ENCODE data around the gene SLC9C1. TPM values are rescaled to one million over a fixed set of nuclear protein-coding genes. Genes with fewer than 3 reads are reported as not detected.

The SLC9C1 gene
- total and polyA plus RNA-seq, 7 experiments from 2014 or later = 0.08 TPM; not detected in 6

DNA sequence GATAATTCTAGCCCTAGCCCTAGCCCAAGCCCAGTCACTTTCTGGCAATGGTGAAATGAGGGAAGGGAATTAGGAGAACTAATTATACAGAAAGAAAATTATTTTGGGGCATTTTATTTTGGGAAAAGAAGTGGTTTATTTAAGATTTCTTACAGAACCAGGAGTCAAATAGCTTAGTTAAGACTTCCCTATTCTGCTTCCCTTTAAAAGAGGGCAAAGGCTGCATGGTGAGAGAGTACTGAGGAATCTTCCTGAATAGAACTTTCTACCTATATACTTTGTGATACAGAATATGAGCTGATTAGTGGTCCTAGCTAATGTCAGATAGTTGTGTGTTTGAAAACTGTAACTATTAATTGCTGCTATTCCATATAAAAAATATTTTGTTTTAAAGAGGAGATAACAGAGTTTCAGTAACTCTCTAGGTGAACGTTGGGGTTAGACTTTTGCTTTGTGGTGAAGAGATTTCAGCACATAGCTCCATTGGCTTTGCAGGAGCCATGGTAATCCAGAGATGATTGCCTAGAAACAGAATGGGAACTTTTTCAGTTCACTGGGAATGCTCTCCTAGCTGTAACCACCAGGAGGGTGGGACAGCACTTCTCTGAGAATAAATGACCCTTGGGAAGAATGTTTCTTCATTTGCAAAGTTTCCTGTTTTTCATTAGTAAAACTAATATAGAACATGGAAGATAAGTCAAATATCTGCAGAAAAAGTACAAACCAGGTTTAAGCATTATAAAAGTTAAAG is 155.6 kb downstream of the SLC9C1 start:
- H3K9me3 ChIP-seq (ENCODE audit: control insufficient read depth in 2 of 3, low read length in 3 of 3) = no peaks in the 10 kb centered on the region
- peak overlapping the region in 2 of 9 donors; percentile 12 to 28 for H3K27ac Mint-ChIP-seq
- peaks cover 0 to 3% (median 0%) of the 10 kb centered on the region in 11 donors for H3K9me3 Mint-ChIP-seq
- H3K27ac ChIP-seq (ENCODE audit: low read depth, low read length) = no peak overlapping the region
- no peak for DNase-seq
- H3K4me3 Mint-ChIP-seq = peak overlapping the region in 1 of 10 donors; percentile 2
- H3K27me3 Mint-ChIP-seq = no peaks in the 10 kb centered on the region
- H3K36me3 ChIP-seq (ENCODE audit: control insufficient read depth in 2 of 3, insufficient read depth in 3 of 3, low read length in 3 of 3) = no peaks in the 10 kb centered on the region
- peaks cover 0 to 6% (median 3%) of the 10 kb centered on the region in 5 donors for H3K36me3 Mint-ChIP-seq
- H3K4me1 Mint-ChIP-seq = peaks cover 28 to 68% (median 51%) of the 10 kb centered on the region in 7 donors
- CTCF ChIA-PET = interaction anchor here (0.8 to 3.6 kb wide), 10 partner anchors 10 to 393 kb away, joined by 3 to 21 read pairs (median 8); partner anchors contain the start of gene SLC9C1
- peaks cover 17 to 39% of the 10 kb centered on the region in 2 donors for H3K4me1 ChIP-seq (ENCODE audit: control insufficient read depth in 2 of 2, insufficient read depth in 2 of 2, low read length in 2 of 2)
- no peak for ATAC-seq
- POLR2A ChIA-PET = interaction anchor here (0.6 to 2.3 kb wide), 6 partner anchors 10 to 427 kb away, joined by 3 to 8 read pairs (median 3); no protein-coding TSS in a partner anchor
- intact Hi-C loops (cut with micrococcal nuclease) = loop anchor here (5.0 to 10.0 kb wide), 2 partner anchors 394 to 836 kb away; partner anchors contain the start of gene CD200R1 (in 1 of the 2)
- H3K27me3 ChIP-seq (ENCODE audit: control insufficient read depth in 2 of 2, insufficient read depth in 2 of 2, low read length in 2 of 2) = no peaks in the 10 kb centered on the region
- no peak overlapping the region for H3K4me3 ChIP-seq (ENCODE audit: low read length)

DNA sequence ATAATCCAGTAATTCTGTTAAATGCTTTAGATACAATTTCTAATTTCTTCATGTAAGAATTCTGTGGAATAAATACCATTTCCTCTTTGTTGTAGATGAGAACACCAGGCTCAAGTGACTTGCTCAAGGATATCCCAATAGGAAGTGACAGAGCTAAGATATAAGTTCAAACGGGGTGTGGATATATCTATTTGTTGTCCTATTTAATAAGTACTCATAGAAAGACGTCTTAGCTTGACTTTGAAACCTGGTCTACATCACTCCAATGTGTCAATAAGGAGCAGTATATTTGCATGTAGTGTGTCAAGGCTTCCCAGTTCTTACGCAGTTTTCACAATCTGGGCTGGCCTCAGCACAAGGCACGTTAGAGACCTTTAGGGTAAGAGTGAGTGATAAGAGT is 156.2 kb downstream of the SLC9C1 start:
- Mint-ChIP-seq H3K4me3 (peak overlapping the region in 1 of 10 donors; percentile 2), H3K9me3 (no peaks in the 10 kb centered on the region), H3K27me3 (no peaks in the 10 kb centered on the region), H3K36me3 (peaks cover 0 to 4% (median 0%) of the 10 kb centered on the region in 5 donors), H3K27ac (peak overlapping the region in 2 of 9 donors; percentile 12 to 28), H3K4me1 (peaks cover 31 to 69% (median 53%) of the 10 kb centered on the region in 7 donors)
- intact Hi-C loops (cut with micrococcal nuclease) = loop anchor here (1.0 to 10.0 kb wide), 11 partner anchors 8 to 837 kb away; partner anchors contain the start of gene CD200R1 (in 1 of the 2)
- CTCF ChIA-PET = interaction anchor here (0.8 to 3.6 kb wide), 9 partner anchors 11 to 393 kb away, joined by 3 to 21 read pairs (median 9); partner anchors contain the start of gene SLC9C1
- no peak for ATAC-seq
- no peak for DNase-seq
- Histone ChIP-seq H3K4me3 (ENCODE audit: low read length) (no peak overlapping the region), H3K4me1 (ENCODE audit: control insufficient read depth in 2 of 2, insufficient read depth in 2 of 2, low read length in 2 of 2) (peaks cover 19 to 43% of the 10 kb centered on the region in 2 donors), H3K27ac (ENCODE audit: low read depth, low read length) (no peak overlapping the region), H3K36me3 (ENCODE audit: control insufficient read depth in 2 of 3, insufficient read depth in 3 of 3, low read length in 3 of 3) (no peaks in the 10 kb centered on the region), H3K27me3 (ENCODE audit: control insufficient read depth in 2 of 2, insufficient read depth in 2 of 2, low read length in 2 of 2) (no peaks in the 10 kb centered on the region), H3K9me3 (ENCODE audit: control insufficient read depth in 2 of 3, low read length in 3 of 3) (no peaks in the 10 kb centered on the region)
- POLR2A ChIA-PET = interaction anchor here (1.0 to 2.3 kb wide), 3 partner anchors 10 to 196 kb away, joined by 3 to 8 read pairs (median 3); no protein-coding TSS in a partner anchor

- CTCF ChIA-PET = interaction anchor here (0.6 to 3.6 kb wide), 9 partner anchors 12 to 425 kb away, joined by 3 to 21 read pairs (median 9); partner anchors contain the start of genes ATG3, SLC35A5 and SLC9C1
- intact Hi-C loops (cut with micrococcal nuclease) = loop anchor here (1.0 to 10.0 kb wide), 11 partner anchors 8 to 838 kb away; partner anchors contain the start of gene CD200R1 (in 1 of the 2)
- Histone ChIP-seq H3K27ac (ENCODE audit: low read depth, low read length) (no peak overlapping the region), H3K4me1 (ENCODE audit: control insufficient read depth in 2 of 2, insufficient read depth in 2 of 2, low read length in 2 of 2) (peaks cover 19 to 45% of the 10 kb centered on the region in 2 donors), H3K9me3 (ENCODE audit: control insufficient read depth in 2 of 3, low read length in 3 of 3) (no peaks in the 10 kb centered on the region), H3K27me3 (ENCODE audit: control insufficient read depth in 2 of 2, insufficient read depth in 2 of 2, low read length in 2 of 2) (no peaks in the 10 kb centered on the region), H3K36me3 (ENCODE audit: control insufficient read depth in 2 of 3, insufficient read depth in 3 of 3, low read length in 3 of 3) (no peaks in the 10 kb centered on the region), H3K4me3 (ENCODE audit: low read length) (no peak overlapping the region)
- Mint-ChIP-seq H3K27me3 (no peaks in the 10 kb centered on the region), H3K4me1 (peaks cover 31 to 76% (median 60%) of the 10 kb centered on the region in 7 donors), H3K4me3 (peak overlapping the region in 2 of 10 donors; percentile 3 to 21), H3K27ac (peak overlapping the region in 8 of 9 donors; percentile 0 to 99 (median 96)), H3K9me3 (no peaks in the 10 kb centered on the region), H3K36me3 (peaks cover 0 to 4% (median 0%) of the 10 kb centered on the region in 5 donors)
- DNase-seq (peak in 5 of 9 donors; percentile 42 to 55 (median 53)), ATAC-seq (no peak)
- POLR2A ChIA-PET = interaction anchor here (1.0 to 2.3 kb wide), 3 partner anchors 9 to 196 kb away, joined by 3 to 9 read pairs (median 8); no protein-coding TSS in a partner anchor
These were observed 156.9 kb downstream of the SLC9C1 start for GRCh38 chr3:112136959-112137693.

DNA sequence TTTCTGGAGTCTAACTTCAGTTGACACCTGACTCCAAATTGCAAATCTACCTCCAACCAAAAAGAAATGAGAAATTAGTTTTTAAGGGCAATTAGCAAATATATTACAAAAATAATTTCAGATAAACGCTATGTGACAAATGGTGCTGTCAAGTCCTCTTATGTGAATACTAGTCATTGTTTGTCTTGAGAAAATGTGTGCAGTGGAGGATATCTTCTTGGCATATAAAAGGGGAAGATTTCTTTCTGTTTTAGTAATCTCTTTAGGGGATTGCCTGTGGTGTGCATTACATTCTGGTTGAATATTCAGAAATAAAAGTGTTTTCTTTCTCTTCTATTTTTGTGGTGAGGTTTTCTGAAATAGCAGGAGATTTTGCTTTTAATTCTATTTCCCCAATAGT is 158.0 kb downstream of the SLC9C1 start:
- Mint-ChIP-seq H3K27ac (peak overlapping the region; percentile 31 to 99 (median 97)), H3K36me3 (peaks cover 0 to 2% (median 0%) of the 10 kb centered on the region in 5 donors), H3K27me3 (no peaks in the 10 kb centered on the region), H3K4me3 (peak overlapping the region in 4 of 10 donors; percentile 4 to 100 (median 18)), H3K9me3 (no peaks in the 10 kb centered on the region), H3K4me1 (peaks cover 35 to 83% (median 66%) of the 10 kb centered on the region in 7 donors)
- CTCF ChIA-PET = interaction anchor here (0.7 to 3.6 kb wide), 6 partner anchors 11 to 382 kb away, joined by 3 to 21 read pairs (median 11); partner anchors contain the start of gene SLC9C1
- Histone ChIP-seq H3K4me1 (ENCODE audit: control insufficient read depth in 2 of 2, insufficient read depth in 2 of 2, low read length in 2 of 2) (peaks cover 19 to 45% of the 10 kb centered on the region in 2 donors), H3K4me3 (ENCODE audit: low read length) (no peak overlapping the region), H3K27ac (ENCODE audit: low read depth, low read length) (no peak overlapping the region), H3K36me3 (ENCODE audit: control insufficient read depth in 2 of 3, insufficient read depth in 3 of 3, low read length in 3 of 3) (no peaks in the 10 kb centered on the region), H3K27me3 (ENCODE audit: control insufficient read depth in 2 of 2, insufficient read depth in 2 of 2, low read length in 2 of 2) (no peaks in the 10 kb centered on the region), H3K9me3 (ENCODE audit: control insufficient read depth in 2 of 3, low read length in 3 of 3) (no peaks in the 10 kb centered on the region)
- no peak for DNase-seq
- POLR2A ChIA-PET = interaction anchor here (0.6 to 1.7 kb wide), 2 partner anchors 8 to 12 kb away, joined by 3 to 9 read pairs; no protein-coding TSS in a partner anchor
- intact Hi-C loops (cut with micrococcal nuclease) = loop anchor here (2.0 to 10.0 kb wide), 5 partner anchors 157 to 839 kb away; partner anchors contain the start of gene CD200R1 (in 1 of the 2)
- ATAC-seq = no peak

DNA sequence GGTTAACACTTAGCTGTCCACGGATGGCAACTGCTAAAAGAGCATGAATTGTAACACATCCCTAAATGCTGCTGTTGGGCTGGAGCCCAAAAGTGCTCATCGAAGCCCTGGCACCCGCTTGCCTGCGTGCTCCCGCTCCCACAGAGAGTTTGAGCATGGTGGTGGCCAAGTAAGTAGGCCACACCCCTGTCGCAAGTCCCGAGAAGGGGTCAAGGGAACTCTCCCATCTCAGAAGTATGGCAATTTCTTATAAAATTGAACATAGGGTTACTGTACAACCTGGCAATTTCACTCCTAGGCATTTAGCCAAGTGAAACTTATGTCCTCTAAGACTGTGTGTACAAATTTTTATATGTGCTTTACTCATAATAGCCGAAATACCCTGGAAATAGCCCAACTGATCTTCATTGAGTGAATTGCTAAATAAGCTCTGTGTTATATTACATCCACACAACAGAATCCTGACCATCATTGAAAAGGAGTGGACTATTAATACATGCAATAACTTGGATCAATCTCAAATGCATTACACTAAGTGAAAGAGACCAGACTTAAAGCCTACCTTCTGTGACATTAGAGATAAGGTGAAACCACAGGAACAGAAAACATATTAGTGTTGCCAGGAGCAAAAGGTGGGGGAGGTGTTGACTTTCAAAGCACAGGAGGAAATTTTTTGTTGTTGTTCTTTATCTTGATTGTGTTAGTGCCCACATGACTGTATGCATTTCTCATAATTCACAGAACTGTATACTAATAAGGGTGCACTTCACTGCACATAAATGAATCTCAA is 159.5 kb downstream of the SLC9C1 start:
- DNase-seq = peak in 6 of 9 donors; percentile 26 to 65 (median 44)
- Histone ChIP-seq H3K27me3 (ENCODE audit: control insufficient read depth in 2 of 2, insufficient read depth in 2 of 2, low read length in 2 of 2) (no peaks in the 10 kb centered on the region), H3K27ac (ENCODE audit: low read depth, low read length) (peak overlapping the region; percentile 82), H3K36me3 (ENCODE audit: control insufficient read depth in 2 of 3, insufficient read depth in 3 of 3, low read length in 3 of 3) (no peaks in the 10 kb centered on the region), H3K9me3 (ENCODE audit: control insufficient read depth in 2 of 3, low read length in 3 of 3) (no peaks in the 10 kb centered on the region), H3K4me3 (ENCODE audit: low read length) (no peak overlapping the region), H3K4me1 (ENCODE audit: control insufficient read depth in 2 of 2, insufficient read depth in 2 of 2, low read length in 2 of 2) (peaks cover 29 to 58% of the 10 kb centered on the region in 2 donors)
- H3K4me1 Mint-ChIP-seq = peaks cover 45 to 88% (median 81%) of the 10 kb centered on the region in 7 donors
- intact Hi-C loops (cut with micrococcal nuclease) = loop anchor here (1.0 to 10.0 kb wide), 5 partner anchors 9 to 873 kb away; partner anchors contain the start of gene CD200R1 (in 1 of the 2)
- peak overlapping the region; percentile 93 to 99 (median 97) for H3K27ac Mint-ChIP-seq
- peaks cover 0 to 5% (median 0%) of the 10 kb centered on the region in 5 donors for H3K36me3 Mint-ChIP-seq
- CTCF ChIA-PET = no interaction called here
- H3K9me3 Mint-ChIP-seq = no peaks in the 10 kb centered on the region
- H3K4me3 Mint-ChIP-seq = peak overlapping the region; percentile 44 to 100 (median 96)
- no peaks in the 10 kb centered on the region for H3K27me3 Mint-ChIP-seq
- peak; percentile 38 for ATAC-seq
- POLR2A ChIA-PET = interaction anchor here (0.5 to 2.0 kb wide), 2 partner anchors 10 to 103 kb away, joined by 3 to 5 read pairs; no protein-coding TSS in a partner anchor

Measured in naive thymus-derived CD4-positive, alpha-beta T cell (primary cell).